DMS53 (cell line): ENCODE data around the gene TYMP.
"Not testable (repeated sequence)": the region's sequence is repeated elsewhere in the genome, so short reads cannot be mapped to it uniquely, and the experiment has no call there.

Experiments
- DNase-seq: peaks from one replicate; lab custom pipeline; 2025; lab: John Stamatoyannopoulos, UW

TYMP gene

DNA sequence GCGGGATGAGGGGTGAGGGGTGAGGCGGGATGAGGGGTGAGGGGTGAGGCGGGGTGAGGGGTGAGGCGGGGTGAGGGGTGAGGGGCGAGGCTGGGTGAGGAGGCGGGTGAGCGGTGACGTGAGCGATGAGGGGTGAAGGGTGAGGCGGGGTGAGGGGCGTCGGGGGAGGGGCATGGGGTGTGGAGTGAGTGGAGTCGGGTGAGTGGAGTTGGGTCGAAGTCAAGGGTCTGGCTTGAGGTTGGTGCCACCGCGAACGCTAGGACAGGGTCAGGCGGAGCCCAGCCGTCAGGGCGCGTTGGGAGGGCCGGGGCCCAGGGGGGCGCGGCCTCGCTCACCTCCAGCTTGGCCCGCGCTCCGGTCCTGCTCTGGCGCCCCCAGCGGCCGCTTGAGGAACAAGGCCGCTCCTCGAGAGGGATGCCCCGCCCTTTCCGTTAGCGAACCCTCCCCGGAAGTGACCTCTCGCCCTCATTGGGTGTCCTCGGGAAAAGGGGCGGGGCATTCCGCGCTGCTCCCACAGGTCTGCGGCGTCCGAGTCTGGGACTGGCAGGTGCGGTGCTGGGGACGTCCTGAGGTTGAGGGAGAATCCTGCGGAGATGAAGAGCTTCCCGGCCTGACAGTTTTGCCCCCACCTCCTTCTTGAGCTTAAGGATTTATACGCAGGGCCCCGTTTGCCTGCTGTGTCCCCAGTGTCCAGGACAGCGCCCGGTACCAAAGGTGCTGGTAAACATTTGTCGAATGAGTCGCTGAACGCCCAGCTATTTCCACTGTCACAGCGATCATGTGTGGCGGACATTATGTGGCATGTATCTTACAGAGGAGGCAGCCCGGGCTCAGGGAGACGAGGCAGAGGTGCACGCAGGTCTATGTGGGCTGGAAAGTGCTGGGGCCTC lies 33.0 kb upstream of the TYMP start, which contains the start of gene SYCE3:
TSS of gene SYCE3 (minus strand) at position 397 of the 890 bp plus-strand sequence. CDS start 6,514 bp downstream, outside the sequence.
- peak; percentile 98 for DNase-seq

DNA sequence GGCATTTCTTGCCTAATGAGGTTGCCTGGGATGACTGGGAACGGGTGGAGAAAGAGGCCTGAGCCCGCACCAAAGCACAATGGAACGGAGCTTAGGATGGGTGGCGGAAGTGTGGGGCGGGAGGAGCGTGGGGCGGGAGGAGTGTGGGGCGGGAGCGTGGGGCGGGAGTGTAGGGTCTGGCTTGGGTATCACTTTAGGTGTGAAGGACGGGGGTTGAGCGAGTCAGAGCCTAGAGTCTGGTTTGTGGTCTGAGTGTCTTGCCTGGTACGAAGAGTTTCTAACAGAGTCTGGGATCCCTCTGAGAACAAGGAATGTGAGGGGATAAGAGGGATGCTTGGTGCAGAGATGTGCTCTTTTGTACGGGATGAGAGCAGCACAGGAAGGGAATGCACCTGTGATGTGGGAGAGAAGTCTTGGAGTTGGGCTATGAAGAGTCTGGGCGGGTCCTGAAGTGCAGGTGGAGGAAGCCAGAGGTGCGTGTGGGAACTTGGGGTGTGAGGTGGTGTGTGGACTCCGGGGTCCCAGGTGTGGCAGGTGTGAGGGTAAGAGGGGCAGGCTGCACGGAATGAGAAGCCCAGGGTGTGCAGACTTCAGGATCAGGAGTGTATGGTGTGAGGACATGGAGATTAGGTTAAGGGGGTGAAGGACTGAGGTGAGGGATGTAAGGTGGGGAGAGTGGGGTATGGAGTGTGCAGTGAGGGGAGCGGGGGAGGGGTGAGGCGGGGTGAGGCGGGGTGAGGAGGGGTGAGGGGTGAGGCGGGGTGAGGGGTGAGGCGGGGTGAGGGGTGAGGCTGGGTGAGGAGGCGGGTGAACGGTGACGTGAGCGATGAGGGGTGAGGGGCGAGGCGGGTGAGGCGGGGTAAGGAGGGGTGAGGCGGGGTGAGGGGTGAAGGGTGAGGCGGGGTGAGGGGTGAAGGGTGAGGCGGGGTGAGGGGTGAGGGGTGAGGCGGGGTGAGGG lies 31.9 kb upstream of the TYMP start:
- DNase-seq, result no peak

DNA sequence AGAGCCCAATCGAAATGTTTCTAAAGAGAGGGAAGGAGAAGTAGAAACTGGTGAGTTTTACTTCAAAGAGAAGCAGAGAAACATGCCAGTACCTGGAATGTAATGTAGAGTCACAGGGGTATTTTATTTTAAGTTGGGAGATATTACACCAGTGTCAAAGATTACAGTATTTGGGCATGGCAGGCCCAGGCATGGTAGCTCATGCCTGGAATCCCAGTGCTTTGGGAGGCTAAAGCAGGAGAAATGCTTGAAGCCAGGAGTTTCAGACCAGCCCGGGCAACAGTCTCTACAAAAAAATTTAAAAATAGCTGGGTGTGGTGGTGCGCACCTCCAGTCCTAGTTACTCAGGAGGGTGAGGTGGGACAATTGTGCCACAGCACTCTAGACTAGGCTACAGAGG lies 30.2 kb upstream of the TYMP start:
- DNase-seq, result no peak

DNA sequence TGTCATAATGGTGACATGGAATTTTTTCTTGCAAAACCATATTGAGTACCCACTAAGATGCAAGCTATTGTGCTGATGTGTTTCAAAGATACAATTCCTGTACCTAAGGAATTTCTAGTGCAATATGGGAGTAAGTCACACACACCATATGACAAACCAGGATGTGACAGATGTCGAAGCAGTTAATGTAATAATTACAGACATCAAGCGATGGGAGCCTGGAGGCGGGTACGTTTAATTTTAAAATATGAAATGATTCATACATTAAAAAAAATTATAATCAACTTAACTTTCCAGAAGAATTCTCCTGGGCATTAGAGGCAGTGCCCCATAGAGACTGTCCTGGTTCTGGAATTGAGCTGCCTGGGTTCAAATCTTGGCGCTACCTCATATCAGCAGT lies 26.9 kb upstream of the TYMP start:
- DNase-seq, result no peak

DNA sequence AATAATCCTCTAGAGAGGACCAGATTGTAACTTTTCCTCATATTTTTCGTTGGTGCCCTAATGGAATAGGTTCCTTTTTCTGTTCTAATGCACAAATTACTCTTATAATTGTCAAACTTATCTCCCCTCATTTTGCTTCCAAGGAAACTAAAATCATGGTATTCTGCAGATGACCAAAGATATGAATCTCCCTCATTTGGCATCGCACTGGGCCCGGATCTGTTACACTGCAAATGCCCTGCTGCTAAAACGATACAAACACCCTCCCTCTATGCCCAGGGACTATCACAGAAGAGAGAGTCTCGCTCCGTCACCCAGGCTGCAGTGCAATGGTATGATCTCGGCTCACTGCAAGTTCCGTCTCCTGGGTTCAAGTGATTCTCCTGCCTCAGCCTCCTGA lies 23.5 kb upstream of the TYMP start:
- DNase-seq, result no peak

DNA sequence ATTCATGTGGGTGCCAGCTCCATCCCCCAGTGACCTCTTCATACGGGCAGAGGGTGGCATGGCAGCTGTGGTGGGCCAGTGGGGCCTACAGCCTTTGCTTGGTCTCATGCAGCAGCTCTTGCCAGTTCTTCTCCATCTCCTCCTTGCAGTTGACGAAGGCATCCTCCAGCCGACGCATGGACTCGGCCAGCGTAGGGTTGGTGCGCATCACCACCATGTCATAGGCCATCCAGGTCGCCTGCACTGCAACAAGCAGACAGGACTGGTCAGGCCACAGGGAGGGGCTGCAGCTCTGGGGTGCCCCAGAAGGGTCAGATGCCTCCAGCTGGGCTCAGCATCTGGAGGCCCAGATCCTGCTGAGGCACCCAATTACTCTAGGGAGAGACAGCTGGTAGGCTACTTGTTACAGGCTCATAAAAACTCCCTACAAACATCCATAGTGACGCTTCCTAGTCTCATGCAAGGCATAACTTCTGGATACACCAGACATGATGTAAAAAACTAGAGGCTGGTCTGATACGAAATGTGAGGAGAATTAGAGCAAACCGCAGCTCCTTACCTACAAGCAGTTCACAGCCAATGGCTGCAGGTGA lies 21.4 kb upstream of the TYMP start:
- no peak for DNase-seq

DNA sequence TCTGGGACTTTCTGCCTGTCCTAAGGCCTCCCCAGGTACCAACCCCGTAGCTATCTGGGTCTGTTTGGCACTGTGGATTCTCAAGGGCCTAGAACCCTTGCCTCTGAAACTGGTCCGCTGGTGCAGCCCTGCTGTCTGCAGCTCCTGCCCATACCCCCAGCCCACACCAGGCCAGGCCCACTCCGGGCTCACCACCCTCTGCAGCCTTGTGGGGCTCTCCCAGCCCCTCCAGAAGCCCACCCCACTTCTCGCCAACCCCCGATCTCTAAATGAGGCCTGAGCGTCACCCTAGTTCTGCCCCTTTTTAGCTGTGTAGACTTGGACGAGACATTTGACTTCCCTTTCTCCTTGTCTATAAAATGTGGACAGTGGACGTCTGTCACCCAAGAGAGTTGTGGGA lies 20.6 kb upstream of the TYMP start:
- no peak for DNase-seq

DNA sequence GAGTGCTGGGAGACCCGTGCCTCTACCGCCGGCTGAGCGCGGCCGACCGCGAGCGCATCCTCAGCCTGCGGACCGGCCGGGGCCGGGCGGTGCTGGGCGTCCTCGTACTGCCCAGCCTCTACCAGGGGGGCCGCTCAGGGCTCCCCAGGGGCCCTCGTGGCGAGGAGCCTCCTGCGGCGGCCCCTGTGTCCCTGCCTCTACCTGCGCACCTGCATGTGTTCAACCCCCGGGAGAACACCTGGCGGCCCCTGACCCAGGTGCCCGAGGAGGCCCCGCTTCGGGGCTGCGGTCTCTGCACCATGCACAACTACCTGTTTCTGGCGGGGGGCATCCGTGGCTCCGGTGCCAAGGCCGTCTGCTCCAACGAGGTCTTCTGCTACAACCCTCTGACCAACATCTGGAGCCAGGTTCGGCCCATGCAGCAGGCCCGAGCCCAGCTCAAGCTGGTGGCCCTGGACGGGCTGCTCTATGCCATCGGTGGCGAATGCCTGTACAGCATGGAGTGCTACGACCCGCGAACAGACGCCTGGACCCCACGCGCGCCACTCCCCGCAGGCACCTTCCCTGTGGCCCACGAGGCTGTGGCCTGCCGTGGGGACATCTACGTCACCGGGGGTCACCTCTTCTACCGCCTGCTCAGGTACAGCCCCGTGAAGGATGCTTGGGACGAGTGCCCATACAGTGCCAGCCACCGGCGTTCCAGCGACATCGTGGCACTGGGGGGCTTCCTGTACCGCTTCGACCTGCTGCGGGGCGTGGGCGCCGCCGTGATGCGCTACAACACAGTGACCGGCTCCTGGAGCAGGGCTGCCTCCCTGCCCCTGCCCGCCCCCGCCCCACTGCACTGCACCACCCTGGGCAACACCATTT lies 19.3 kb upstream of the TYMP start:
- no peak for DNase-seq

DNA sequence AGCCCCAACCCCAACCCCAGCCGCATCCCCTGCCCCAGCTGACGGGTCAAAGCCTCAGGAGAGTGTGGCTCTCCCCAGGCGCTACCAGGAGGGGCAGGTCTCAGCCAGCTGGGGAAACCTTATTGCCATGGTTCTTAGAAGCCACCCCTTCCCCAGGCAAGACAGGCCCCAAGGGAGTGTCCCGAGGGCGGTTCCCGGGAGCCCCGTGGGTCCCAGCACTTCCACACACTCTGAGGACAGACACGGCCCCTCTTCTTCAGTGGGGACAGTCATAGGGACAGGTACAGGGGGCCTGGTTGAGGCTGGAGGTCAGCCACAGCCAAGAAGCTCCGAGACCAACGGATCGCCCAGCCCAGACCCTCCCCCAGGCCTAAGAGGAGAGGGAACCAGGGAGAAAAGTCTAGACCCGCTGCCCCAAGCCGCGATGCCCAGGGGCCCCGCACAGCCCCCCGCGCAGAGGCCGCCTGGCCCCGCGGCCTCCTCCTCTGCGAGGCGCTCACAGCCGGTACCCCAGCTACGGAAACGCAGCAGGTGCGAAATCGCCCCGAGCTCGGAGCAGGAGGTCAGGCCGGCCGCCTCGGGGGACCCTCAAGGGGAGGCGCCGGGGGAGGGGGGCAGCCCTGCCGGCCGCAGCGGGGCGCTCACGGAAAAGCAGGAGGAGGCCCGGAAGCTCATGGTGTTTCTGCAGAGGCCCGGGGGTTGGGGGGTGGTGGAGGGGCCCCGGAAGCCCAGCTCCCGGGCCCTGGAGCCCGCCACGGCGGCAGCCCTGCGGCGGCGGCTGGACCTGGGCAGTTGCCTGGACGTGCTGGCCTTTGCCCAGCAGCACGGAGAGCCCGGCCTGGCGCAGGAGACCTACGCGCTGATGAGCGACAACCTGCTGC lies 18.5 kb upstream of the TYMP start:
- DNase-seq, result peak; percentile 44

DNA sequence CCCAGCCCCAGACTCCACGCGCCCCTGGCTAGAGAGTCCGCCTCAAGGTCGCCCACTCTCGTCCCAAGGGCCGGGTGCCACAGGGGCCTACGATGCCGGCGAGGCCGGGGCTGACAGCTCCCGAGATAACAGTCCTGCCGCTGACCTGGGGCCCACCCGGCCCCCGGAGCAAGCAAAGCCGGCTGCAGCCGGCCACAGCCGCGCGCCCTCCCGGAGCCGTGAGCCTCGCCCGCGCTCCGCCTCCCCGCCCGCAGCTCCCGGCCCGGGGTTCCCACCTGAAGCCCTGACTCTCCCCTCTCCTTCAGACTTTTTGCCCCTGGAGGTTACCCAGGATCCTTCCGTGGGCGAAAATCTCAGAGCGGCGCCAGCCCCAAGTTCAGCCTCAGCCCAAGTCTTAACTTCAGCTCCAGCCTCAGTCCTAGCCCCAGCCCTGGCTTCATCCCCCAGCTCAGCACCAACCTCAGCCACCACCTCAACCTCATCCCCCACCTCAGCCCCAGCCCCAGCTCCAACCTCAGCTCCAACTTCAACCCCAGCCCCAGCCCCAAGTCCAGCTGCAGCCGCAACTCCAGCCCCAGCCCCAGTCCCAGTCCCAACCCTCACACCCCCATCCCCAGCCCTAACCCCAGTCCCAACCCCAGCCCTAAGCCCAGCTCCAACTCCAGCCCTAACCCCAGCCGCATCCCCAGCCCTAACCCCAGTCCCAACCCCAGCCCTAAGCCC lies 17.6 kb upstream of the TYMP start:
- DNase-seq, result no peak

DNA sequence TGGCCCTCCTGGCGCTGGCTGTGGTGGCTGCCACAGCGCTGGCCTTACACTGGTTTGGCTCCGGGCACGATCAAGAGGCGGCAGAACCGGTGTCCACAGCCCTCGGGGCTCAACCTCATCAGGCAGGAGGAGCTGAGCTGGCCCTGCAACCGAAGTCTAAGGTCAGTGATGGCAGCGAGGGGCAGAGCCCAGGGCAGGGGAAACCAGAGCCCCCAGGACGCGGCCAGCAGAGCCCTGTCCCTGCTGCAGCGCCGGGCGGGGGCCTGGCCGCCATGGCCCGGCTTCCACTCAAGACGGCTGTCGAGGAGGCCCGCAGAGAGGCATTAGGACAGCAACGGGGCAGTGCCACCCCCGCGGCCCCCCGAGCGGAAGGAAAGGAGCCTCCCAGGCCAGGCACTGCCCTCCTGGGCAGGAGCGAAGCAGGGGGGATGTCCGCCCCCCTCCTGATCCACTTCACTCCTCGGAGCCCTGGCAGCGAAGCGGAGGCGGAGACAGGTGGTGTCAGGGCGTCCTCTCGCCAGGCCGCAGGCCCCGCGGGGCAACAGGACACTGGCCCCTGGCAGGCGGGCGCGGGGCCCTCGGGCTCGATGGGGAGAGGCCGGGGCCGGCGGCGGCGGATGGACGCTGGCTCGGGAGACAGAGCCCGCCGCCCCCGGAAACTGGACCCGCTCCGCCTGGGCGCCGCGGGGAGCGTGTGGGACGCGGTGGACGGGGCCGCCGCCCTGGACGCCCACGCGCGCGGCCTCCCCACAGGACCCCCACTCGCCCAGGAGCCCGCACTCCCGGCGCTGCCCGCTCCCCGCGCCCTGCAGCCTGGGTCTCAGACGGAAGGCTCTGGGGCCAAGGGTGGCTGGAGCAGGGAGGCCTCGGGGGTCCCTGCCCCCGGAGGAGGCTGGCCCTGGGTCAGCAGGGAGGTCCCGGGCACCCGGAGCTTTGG lies 16.8 kb upstream of the TYMP start:
- no peak for DNase-seq

DNA sequence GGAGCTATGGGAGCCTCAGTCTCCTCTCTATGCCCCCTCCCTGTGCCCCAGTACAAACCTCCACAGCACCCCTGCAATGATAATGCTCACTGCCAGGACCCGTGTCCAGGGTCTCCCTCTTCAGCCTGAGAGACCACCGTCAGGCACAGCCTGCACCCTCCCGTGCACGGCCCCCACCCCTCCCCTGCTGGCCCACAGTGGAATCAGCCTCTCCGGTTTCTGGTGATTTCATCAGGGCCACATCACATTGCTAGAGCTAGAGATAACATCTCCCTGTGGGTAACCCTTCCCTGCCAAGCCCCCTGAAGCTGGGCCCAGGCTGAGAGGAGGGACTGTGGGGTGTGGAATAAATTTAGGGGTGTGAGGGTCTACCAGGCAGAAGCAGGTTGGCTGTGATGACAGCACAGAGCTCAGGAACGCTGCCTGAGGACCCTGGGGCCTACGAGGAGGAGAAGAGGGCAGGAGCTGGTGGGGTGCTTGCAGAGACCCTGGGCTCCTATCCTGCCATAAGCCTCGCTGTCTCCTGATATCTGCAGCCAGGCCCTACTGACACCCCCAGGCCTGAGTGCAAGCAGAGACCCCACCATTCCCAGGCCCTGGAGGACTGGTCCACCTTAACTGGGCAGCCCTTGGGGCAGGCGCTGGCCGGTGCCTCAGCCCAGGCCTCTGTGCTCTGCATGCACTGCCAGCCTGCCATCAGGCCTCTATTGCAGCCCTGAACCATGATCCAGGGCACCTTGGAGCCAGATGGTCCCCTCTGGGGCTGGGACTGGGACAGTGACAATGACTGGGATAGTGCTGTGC lies 15.9 kb upstream of the TYMP start, which contains the start of gene KLHDC7B:
TSS of gene KLHDC7B (plus strand) at position 378 of the 804 bp plus-strand sequence. CDS start at position 723, 345 bp downstream.
- no peak for DNase-seq

DNA sequence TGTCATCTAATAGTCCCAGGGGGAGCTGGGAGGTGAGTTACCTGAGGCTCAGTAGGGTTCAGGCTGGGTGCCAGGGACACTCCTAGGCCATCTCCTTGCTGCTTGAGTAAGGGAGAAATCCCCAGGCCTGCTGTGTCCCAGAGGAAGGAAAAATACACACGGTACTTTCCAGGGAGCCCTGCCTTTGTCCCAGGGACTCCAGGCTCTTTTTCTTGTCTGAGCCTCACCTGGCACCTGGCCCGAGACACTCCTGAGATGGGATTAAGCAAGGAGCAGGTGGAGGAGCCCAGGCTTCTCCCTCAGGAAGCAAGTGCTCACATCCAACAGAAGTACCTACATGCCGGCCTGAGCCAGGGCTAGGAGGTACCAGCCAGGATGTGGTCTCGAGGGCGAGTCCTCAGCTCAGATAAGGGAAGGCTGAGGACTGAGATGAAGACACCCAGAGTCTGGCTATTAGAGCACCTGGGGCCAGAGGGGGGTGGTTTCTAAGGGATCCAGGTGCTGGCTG lies 15.0 kb upstream of the TYMP start:
- DNase-seq, result peak; percentile 55

DNA sequence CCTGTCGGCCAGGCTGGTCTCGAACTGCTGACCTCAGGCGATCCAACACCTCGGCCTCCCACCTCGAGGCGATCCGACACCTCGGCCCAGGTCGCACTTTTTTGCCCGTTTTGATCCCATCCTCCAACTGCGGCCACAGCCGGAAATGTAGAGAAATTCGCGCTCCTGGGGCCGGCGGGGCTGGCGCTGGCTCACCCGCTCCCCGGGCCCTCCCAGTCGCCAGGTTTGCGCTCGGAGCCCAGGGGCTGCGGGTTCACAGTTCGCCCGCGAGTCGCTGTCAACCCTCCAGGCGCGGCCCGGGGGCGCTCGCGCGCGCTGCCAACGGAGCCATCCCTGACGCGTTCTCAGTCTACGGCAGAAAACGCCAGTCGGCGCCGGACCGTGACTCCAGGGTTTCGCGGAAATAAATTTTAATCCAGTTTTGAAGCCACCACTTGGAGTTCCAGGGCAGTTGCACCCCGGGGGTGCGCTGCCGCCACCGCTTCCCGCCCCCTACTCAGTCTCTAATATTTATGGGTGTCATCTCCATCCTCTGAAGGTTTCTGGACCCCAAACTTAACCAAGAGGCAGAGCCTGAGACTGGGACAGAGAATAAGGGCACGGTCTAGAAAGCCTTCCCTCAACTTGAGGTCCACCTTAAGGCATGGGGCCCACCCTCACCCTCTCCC lies 14.4 kb upstream of the TYMP start:
- DNase-seq, result peak; percentile 91

DNA sequence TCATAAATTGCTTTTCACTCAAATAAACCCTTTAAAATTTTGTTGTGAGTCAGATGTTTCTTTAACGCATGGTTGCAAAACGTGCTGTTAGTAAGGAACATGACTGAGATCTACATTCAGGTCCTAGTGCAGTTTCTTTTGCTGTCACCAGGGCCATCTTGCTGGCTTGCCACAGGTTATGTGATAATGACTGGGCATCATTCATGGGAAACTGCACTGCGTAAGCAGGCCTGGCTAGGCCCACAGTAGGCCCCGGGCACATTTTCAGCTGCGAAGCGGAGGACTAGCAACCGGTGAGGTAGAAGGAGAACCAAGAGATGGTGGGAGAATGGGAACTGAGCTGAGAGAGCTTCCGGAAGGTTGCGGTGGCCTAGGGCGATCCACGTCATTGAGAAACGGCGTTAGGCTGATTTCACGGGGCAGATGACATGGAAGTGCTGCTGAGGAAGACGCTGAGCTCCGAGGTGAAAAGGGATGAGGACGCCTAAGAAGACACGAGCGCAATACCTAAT lies 12.7 kb upstream of the TYMP start:
- DNase-seq, result no peak

DNA sequence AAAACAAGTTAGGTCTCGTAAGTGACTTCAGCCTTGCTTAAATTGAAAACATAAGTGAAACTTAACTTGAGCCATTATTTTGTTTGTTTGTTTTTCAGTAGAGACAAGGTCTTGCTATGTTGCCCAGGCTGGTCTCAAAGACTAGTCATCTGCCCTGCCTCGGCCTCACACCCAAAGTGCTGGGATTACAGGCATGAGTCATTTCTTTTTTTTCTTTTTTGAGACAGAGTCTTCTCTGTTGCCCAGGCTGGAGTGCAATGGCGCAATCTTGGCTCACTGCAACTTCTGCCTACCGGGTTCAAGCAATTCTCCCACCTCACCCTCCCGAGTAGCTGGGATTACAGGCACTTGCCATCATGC lies 11.8 kb upstream of the TYMP start:
- not testable (repeated sequence) for DNase-seq

DNA sequence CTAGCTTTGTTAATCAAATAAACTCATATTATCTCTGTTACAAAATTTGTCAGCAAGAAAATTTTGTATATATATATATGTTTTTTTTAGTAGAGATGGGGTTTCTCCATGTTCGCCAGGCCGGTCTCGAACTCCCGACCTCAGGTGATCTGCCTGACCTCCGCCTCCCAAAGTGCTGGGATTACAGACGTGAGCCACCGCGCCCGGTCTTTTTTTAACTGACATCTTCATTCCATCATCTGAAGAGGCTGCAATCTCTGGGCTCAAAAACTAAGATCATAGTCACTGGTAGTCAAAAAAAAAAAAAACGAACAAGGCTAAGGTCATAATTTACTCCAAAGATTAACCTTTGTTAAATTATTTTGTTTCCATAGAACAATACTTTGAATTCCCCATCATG lies 10.6 kb upstream of the TYMP start:
- no peak for DNase-seq
